Spleen (tissue), 11 donors: ENCODE data around the gene PACS1. TPM values are rescaled to one million over a fixed set of nuclear protein-coding genes. Genes with fewer than 3 reads are reported as not detected.
A peak's percentile ranks its signal among the peaks of the same experiment; 100 is the strongest.

Experiments used
- DNase-seq: peaks from one replicate; pipeline ENCODE4 v3.0.0-alpha.2; 2020
- H3K27ac ChIP-seq, 8 donors: fragments of 200-600 bp; sonication (generic) in 7 of 8; 1 replicate in 4 of 8; 2 replicates in 4 of 8; pipeline versions ENCODE4 v1.5.0 to v1.8.0; 2016 to 2021; ENCODE audit warnings: inconsistent platforms in 4 of 8, mild to moderate bottlenecking in 4 of 8, moderate library complexity in 1 of 8
- H3K27me3 ChIP-seq, 7 donors: fragments of 200-600 bp; sonication (generic) in 6 of 7; replicated peaks in 1 of 7; 1 replicate in 4 of 7; 2 replicates in 3 of 7; pipeline versions ENCODE4 v1.5.0 to v1.8.0; 2016 to 2021; ENCODE audit warnings: inconsistent platforms in 3 of 7, mild to moderate bottlenecking in 1 of 7
- H3K36me3 ChIP-seq, 6 donors: fragments of 200-600 bp; sonication (generic) in 5 of 6; 1 replicate in 4 of 6; 2 replicates in 2 of 6; pipeline versions ENCODE4 v1.5.0 to v1.8.0; 2016 to 2021; ENCODE audit warnings: inconsistent platforms in 2 of 6
- H3K4me1 ChIP-seq, 6 donors: fragments of 200-600 bp; sonication (generic) in 5 of 6; 1 replicate in 3 of 6; 2 replicates in 3 of 6; pipeline versions ENCODE4 v1.5.0 to v1.8.0; 2016 to 2021; ENCODE audit warnings: inconsistent platforms in 3 of 6
- H3K4me3 ChIP-seq, 8 donors: fragments of 200-600 bp; sonication (generic) in 7 of 8; 1 replicate in 4 of 8; 2 replicates in 4 of 8; pipeline versions ENCODE4 v1.5.0 to v1.8.0; 2016 to 2021; ENCODE audit warnings: inconsistent platforms in 4 of 8, mild to moderate bottlenecking in 4 of 8, moderate library complexity in 2 of 8
- H3K9me3 ChIP-seq, 8 donors: fragments of 200-600 bp; sonication (generic) in 7 of 8; 1 replicate in 4 of 8; 2 replicates in 4 of 8; pipeline versions ENCODE4 v1.5.0 to v1.8.0; 2016 to 2021; ENCODE audit warnings: inconsistent platforms in 4 of 8
- CTCF ChIP-seq, 11 experiments: fragments of 200-600 bp in 7 of 11; fragments of 450-650 bp in 4 of 11; sonication (generic) in 4 of 11; IDR thresholded peaks in 8 of 11; conservative IDR thresholded peaks in 3 of 11; 1 replicate in 7 of 11; 2 replicates in 4 of 11; pipeline versions ENCODE4 v1.4.0 to v1.8.0; 2016 to 2021; ENCODE audit warnings: antibody characterized with exemption in 11 of 11, inconsistent platforms in 4 of 11, mild to moderate bottlenecking in 1 of 11
- POLR2A ChIP-seq, 3 donors: fragments of 450-650 bp; IDR thresholded peaks; one replicate each; pipeline ENCODE4 v1.5.1; 2017; ENCODE audit warnings: antibody characterized with exemption in 3 of 3, mild to moderate bottlenecking in 1 of 3
- POLR2AphosphoS5 ChIP-seq, 3 donors: sonication (generic); formaldehyde crosslinking; IDR thresholded peaks; one replicate each; pipeline ENCODE4 v1.5.1; 2017; ENCODE audit warnings: antibody characterized with exemption in 3 of 3
- WGBS, 5 donors: extraction: QIAGEN DNeasy Blood & Tissue Kit in 3 of 5; methylation state at CpG; one replicate each; pipeline versions ENCODE4 v1.1.5 to v1.1.7; 2013 to 2018; 5-methylcytosine and 5-hydroxymethylcytosine counted together
- intact Hi-C: fragments of 100-400 bp; cut with DNase I; formaldehyde crosslinking; loops from one replicate; pipeline ENCODE4 v1.15.0; 2023; ENCODE audit warnings: low total_unique reads
- polyA plus RNA-seq, 3 donors: library from polyadenylated mRNA; stranded (reverse); fragments of 200-250 nt; gene quantifications; one replicate each; pipeline ENCODE4 v1.2.1, GENCODE V29; 2013
- total RNA-seq, 7 donors: library from RNA; depleted of rRNA in 3 of 7; stranded (reverse); fragments of >200 nt in 3 of 7; fragmentation: NEBNext Ultra II Directional in 4 of 7; extraction: Animal tissue kit (Norgen Biotek cat#: 25700) in 4 of 7; gene quantifications; one replicate each; pipeline versions ENCODE4 v1.1.0 to v1.2.1, GENCODE V29; 2016 to 2021
- donor health status: healthy with polysubstance abuse.
- donor health status: DM: no; HTN: no; CAD: no; lungs with moderate emphysema.
- donor health status: DM: no; HTN: no; CAD: no.
- donor health status: Bipolar disorder and iron deficiency.
- donor health status: healthy.
- donor health status: DM: no; HTN: no; CAD: no.
- donor health status: DM: yes; HTN: yes; CAD: no.

The PACS1 gene
- total and polyA plus RNA-seq, 10 donors, result 20.6 to 126 (median 98.8) TPM

- DNase-seq, result peak; percentile 44
- 79 to 87% (median 84%) methylated on average over 9 of the region's 9 CpGs for whole genome bisulfite sequencing, 5 donors
- Histone ChIP-seq H3K9me3 (no peaks in the 10 kb centered on the region), H3K4me1 (peaks cover 0 to 17% (median 12%) of the 10 kb centered on the region in 6 donors), H3K27me3 (no peaks in the 10 kb centered on the region), H3K27ac (peak overlapping the region in 7 of 8 donors; percentile 10 to 72 (median 67)), H3K4me3 (no peak overlapping the region), H3K36me3 (peaks cover 0 to 90% (median 60%) of the 10 kb centered on the region in 6 donors)
- intact Hi-C loops, result loop anchor here (5.0 kb wide), 1 partner anchor 61 kb away; no protein-coding TSS in a partner anchor
- TF ChIP-seq POLR2A (IDR thresholded peaks at IDR 0.05) (no peak), POLR2AphosphoS5 (IDR thresholded peaks at IDR 0.05) (no peak), CTCF (IDR thresholded peaks at IDR 0.05 in 8 of 11, conservative IDR thresholded peaks at IDR 0.05 in 3 of 11) (no peak)
Measured at GRCh38 chr11:66221726-66222236, 151.7 kb downstream of the PACS1 start.

- intact Hi-C loops, result loop anchor here (5.0 kb wide), 1 partner anchor 60 kb away; no protein-coding TSS in a partner anchor
- peak; percentile 40 to 87 (median 78) for TF ChIP-seq POLR2AphosphoS5 (IDR thresholded peaks at IDR 0.05)
- TF ChIP-seq POLR2A (IDR thresholded peaks at IDR 0.05), result no peak
- TF ChIP-seq CTCF (IDR thresholded peaks at IDR 0.05 in 8 of 11, conservative IDR thresholded peaks at IDR 0.05 in 3 of 11), result peak; percentile 98 to 100 (median 99)
- Histone ChIP-seq H3K4me1 (peaks cover 0 to 17% (median 12%) of the 10 kb centered on the region in 6 donors), H3K36me3 (peaks cover 0 to 90% (median 57%) of the 10 kb centered on the region in 6 donors), H3K27ac (peak overlapping the region; percentile 10 to 72 (median 62)), H3K27me3 (no peaks in the 10 kb centered on the region), H3K9me3 (no peaks in the 10 kb centered on the region), H3K4me3 (no peak overlapping the region)
- WGBS, 5 donors, result 24 to 27% (median 26%) methylated on average over 21 of the region's 21 CpGs
- peak; percentile 97 for DNase-seq
Measured at GRCh38 chr11:66222358-66223149, 152.5 kb downstream of the PACS1 start.

- intact Hi-C loops, result loop anchor here (5.0 kb wide), 1 partner anchor 58 kb away; no protein-coding TSS in a partner anchor
- H3K36me3 ChIP-seq, result peaks cover 0 to 89% (median 50%) of the 10 kb centered on the region in 6 donors
- H3K4me3 ChIP-seq, result no peak overlapping the region
- 92 to 95% (median 95%) methylated on average over 10 of the region's 10 CpGs for WGBS, 5 donors
- peaks cover 0 to 17% (median 12%) of the 10 kb centered on the region in 6 donors for H3K4me1 ChIP-seq
- no peak for TF ChIP-seq CTCF (IDR thresholded peaks at IDR 0.05 in 8 of 11, conservative IDR thresholded peaks at IDR 0.05 in 3 of 11)
- no peak for TF ChIP-seq POLR2AphosphoS5 (IDR thresholded peaks at IDR 0.05)
- no peak for TF ChIP-seq POLR2A (IDR thresholded peaks at IDR 0.05)
- H3K27me3 ChIP-seq, result no peaks in the 10 kb centered on the region
- no peak overlapping the region for H3K27ac ChIP-seq
- no peaks in the 10 kb centered on the region for H3K9me3 ChIP-seq
- no peak for DNase-seq
Measured at GRCh38 chr11:66224226-66224855, 154.3 kb downstream of the PACS1 start.
